GM21367 (cell line): ENCODE results near the gene VDR.
"Not testable (repeated sequence)": the region's sequence is repeated elsewhere in the genome, so short reads cannot be mapped to it uniquely, and the experiment has no call there.

Source experiments
- ATAC-seq: cut with Tn5 transposase; IDR thresholded peaks from one replicate; pipeline ENCODE4 v1.9.1; 2021; ENCODE audit not compliant: unreplicated experiment

The VDR gene

DNA sequence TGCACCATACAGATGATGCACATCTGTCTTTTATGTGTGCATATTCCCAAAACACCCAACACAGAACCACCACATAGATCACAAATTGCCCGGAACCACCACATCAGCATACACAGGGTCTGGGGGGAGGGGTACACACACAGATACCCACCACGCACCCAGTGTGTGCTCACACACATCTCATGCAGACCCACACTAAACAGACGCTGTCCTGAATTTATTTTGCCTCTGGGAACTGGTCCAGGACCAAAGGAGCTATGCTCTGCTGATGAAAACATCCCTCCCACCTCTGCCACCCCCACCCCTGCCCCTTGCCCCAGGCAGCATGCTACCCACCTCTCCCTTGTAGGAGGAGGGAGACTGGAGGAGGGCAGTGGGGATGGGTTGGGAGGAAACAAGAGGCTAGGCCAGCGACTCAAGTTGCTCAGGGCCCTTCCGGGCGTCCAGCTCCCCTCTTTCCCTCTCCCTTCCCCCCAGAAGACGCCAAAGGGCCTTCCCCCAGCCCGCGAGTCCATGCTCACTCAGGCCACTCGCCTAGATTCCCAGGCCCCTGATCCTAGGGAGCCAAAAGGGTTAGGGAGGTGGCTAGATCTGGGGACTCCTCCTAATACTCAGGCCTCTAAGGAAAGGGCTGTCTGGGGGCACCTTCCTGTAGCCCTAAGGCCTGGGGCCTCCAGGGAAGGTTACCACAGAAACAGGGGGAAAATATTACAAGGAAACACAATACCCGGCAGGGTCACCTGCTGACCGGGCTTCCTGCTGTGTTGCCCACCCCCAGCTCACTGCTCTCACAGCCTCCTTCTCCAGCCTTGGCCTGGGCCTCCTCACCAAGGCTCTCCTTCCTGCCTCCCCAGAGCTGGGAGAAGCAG, 88.2 kb downstream of the VDR start:
- no peak for ATAC-seq

DNA sequence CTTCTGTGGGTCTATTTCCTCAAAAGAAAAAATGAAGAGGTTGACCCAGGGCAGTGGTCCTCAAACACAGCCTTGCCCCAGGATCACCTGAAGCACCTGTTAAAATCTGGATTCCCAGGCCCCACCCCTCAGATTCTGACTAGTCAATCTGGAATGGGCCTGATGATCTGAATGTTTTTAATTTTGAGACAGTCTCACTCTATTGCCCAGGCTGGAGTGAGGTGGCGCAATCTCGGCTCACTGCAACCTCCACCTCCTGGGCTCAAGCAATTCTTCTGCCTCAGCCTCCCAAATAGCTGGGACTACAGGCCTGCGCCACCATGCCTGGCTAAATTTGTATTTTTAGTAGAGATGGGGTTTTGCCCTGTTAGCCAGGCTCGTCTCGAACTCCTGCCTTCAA, 89.3 kb downstream of the VDR start:
- not testable (repeated sequence) for ATAC-seq

- ATAC-seq, result no peak
Observed at GRCh38 chr12:47814539-47815170, 90.1 kb downstream of the VDR start.

DNA sequence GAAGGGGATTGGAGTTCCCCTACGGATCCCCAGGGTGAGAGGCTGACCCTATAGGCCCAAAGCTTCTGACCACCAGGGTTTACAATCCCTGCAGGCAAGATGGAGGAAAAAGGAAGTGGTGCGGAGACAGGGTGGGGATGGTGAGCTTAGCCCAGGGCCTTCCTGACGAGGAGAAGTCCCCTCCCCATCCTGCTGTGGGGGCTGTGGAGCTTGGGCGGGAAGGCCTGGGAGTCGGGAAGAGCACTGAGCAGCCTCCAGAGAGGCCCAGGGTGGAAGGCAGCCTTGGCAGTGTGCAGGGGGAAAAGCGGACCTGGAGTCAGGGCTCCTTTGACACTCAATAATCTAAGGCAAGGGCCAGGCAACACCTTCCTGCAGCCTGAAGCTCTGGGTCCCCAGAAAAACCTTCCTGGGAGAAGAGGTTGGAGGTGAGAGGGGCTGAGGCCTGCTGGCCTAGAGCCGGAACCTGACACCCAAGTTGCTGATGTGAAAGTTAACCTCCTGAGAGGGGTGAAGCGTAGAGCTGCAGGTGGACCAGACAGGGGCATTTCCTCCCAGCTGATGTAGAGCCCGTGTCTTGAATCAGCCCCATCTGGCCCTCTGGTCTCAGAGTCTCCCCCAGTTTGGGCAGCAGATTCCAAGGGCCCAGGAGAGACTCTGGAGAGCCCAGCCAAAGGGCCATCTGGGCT, 91.1 kb downstream of the VDR start:
- peak; percentile 37 for ATAC-seq

DNA sequence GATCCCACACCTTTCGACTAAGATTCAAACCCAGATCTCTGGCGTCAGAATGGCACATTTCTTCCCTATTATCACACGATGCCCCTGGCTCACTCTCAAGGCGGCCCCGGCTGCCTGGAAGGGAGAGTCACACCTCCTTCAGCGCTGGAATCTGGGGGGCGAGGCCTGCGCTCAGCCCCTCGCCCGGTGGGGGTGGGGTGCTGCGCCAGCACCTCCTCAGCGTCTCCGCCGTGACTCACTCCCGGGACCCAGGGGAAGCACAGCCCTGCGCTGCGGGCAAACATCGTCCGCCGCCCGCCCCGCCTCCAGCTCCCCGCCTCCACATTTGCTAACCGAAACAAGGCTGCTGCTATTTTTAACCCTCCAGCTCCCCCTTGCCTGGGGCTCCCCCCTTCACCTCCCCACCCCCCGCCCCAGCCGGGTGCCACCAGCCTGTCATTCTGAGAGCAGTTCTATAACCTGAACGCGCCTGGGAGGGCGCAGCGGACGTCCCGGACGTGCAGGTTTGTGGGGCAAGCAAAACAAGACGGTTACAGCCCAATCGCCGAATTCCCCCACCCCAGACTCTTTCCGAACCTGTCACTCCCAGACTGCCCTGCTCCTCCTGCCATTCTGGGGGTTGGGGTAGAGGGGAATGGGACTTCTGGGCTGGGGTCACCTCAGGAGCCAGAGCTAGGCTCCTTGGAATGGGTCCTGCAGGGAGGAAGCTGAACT, 91.8 kb downstream of the VDR start:
- ATAC-seq, result peak; percentile 59

GRCh38 chr12:47811581-47812484, 93.0 kb downstream of the VDR start:
- no peak for ATAC-seq

GRCh38 chr12:47811072-47811396, 93.8 kb downstream of the VDR start:
- no peak for ATAC-seq

DNA sequence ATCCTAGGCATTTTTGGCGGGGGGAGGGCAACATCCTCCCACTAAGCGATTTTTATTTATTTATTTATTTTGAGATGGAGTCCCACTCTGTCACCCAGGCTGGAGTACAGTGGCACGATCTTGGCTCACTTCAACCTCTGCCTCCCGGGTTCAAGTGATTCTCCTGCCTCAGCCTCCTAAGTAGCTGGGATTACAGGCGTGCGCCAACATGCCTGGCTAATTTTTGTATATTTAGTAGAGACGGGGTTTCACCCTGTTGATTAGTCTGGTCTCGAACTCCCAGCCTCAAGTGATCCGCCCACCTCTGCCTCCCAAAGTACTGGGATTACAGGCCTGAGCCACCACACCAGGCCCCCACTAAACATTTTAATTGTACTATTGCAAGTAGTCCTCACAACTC, 95.3 kb downstream of the VDR start:
- ATAC-seq, result not testable (repeated sequence)

DNA sequence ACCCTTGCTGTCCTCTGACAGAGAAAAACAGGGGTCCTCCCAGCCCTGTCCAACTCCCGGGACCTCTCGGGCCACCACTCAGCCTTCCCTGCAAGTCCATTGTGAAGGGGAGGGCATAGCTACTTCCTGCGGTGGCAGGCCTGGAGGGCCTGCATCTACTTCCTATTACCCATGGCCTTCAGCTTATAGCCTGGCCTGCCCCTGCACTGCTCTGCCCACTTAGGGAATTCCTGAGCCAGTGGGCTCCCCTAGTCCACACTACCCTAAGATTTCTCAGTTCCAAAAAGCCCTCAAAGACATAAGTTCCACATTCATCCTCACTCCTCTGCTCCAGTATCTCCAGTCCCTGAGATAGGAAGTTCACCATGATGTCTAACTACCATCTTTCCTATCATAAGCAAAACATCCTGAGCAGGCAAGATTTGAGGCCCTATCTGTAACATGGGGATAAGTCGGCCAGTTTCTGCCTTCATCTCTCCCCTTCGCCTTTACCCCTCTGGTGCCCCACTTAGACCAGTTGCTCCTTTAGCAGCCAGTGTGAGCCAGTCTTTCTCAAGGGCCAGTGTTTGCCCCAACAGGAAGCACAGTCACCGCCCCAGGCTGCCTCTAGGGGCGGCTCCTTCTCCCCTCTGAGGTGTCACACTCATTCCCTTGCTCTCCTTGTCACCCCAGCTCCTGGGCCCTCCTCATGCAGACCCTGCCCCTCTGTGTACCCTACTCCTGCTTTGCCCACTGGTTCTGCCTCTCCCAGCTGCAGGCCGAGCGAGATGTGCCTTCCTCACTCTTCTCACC, 96.0 kb downstream of the VDR start:
- no peak for ATAC-seq

DNA sequence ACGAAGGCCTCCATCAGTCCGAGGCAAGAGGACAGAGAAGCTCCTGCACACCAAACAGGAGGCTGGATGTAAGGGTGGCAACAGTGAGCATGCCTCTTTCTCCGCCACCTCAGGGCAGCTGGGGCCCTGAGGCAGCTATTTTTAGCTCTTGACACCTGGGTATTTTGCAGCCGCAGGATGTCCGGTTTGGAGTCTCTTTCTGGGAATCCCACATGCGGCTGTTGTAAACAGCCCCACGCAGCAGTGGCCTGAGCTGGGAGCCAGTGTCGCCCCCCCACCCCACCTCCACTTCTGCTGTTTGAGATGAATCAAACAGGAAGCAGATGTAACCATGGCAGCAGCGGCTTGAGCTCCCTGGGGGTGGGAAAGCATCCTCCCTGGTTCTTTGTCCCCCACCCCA, 96.7 kb downstream of the VDR start:
- peak; percentile 32 for ATAC-seq

DNA sequence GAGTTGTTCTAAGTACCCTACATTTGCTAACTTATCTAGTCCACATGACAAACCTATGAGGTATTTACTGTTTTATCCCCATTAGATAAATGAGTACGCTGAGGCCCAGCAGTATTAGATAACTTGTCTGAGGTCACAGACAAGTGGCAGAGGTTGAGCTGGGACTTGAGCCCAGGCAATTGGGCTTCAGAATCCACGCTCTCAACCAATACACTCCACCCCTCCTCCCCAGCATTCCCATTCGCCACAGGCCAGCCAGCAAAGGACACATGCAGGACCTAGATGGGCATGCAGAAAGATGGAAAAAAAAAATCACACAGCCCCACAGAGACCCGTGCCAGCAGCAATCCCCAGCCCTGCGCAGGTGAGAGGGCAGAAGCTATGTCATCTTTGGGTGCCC, 97.5 kb downstream of the VDR start:
- ATAC-seq, result no peak

- ATAC-seq, result no peak
Observed at GRCh38 chr12:47805417-47805816, 99.4 kb downstream of the VDR start.

DNA sequence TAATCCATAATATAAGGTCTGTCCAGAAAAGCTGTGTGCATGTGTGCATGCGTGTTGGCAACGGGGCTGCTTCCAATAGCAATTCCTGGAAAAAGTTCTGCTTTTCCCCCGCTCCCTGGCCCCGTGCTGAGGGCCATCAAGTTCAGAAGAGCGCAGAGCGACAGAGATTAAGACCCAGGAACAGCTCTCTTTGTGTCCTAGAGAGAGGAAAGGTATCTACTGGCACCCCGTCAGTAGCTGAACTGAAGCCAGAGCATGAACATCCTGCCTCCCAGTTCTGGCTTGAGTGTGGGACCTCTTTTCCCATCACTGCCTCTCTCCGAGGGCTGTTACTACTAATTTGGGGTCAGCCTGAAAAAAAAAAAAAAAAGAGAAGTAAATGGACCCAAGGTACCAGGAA, 100.6 kb downstream of the VDR start:
- ATAC-seq, result no peak

GRCh38 chr12:47803191-47803875, 101.5 kb downstream of the VDR start:
- no peak for ATAC-seq

- ATAC-seq, result no peak
Observed at GRCh38 chr12:47802312-47802711, 102.5 kb downstream of the VDR start.

- ATAC-seq, result no peak
Observed at GRCh38 chr12:47801904-47802246, 102.9 kb downstream of the VDR start.

- ATAC-seq, result no peak
Observed at GRCh38 chr12:47801170-47801903, 103.5 kb downstream of the VDR start.

DNA sequence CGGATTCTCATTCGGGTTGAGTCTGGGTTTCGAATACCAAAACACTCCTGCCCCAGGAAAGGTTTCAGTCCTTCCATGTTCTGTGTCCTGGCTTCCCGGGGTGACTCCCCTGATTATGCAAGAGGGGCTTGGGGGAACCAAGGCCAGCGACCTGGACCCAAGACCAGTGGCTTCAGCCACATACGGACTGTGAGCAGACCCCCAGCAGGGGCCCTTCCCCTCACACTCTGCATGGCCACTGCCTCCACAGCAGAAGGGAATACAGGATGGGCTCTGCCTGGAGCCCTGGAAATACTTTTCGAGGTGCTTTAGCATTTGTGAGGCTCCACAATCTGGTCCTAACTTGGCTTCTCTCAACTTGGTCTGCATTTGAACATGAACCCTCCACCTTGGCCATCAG, 104.2 kb downstream of the VDR start:
- ATAC-seq, result no peak
